Measurements from ENCODE around the gene SLC28A1. TPM values are rescaled to one million over a fixed set of nuclear protein-coding genes. Genes with fewer than 3 reads are reported as not detected.

SLC28A1 gene
- total RNA-seq: not detected in 2 replicates

DNA sequence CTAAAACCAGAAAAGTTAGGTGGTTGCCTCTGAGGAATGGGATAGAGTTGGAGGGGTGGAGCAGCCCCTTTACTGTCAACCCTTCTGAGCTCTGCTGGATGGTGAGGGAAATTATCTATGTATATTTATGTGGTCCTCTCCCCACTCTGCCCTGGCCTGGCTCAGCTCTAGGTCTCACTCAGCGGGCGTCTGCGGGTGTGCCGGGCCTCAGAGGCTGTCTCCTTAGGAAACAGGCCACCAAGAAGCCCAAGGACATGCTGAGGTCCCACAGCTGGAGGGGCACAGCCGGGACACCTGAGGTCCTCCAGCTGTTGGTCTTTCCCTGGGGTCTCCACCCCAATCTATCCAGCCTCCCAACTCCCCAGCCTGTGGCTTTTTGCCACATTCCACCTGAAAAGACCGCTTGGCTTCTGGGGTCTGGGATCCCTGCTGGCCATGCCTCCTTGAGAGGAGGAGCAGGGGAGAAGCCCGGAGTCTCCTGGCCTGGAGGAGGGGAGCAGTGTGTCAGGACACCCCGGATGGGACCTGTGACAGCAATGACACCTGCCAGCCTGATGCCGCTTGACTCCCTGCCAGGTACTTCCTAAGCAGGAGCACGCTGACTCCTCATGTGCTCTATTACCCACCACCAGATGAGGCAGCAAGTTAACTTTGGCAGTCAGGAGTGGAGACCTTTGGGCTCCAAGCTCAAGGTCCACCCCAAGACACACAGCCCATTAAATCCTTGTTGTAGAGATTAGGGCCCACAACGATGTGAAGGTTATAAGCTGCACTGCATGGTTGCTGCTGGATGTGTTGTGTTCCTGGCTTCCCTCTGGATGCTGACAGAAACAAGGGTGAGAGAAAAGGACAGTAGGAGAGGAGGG is at the start of gene SLC28A1:
Gene SLC28A1 (plus strand): TSS at position 747 of the 866 bp plus-strand sequence. CDS start 3,099 bp downstream, outside the sequence.

GRCh38 chr15:84981711-84982300 is 97.3 kb downstream of the SLC28A1 start, which contains the start of gene PDE8A:
PDE8A (plus strand) TSS chr15:84981856; CDS start chr15:84982163, 307 bp downstream.

Other genes with a start within 250 kb of the SLC28A1 start
- 27.3 and 34.9 TPM in 2 replicates for gene WDR73, start 230.4 kb upstream of the SLC28A1 start, total RNA-seq
- 3.6 and 6.8 TPM in 2 replicates for gene NMB, start 226.5 kb upstream of the SLC28A1 start, total RNA-seq
- gene SEC11A, start 168.5 kb upstream of the SLC28A1 start, total RNA-seq: 142 and 272 TPM in 2 replicates
- gene ZNF592, start 136.1 kb upstream of the SLC28A1 start, total RNA-seq: 4.7 and 6.5 TPM in 2 replicates
- 0.33 and 0.87 TPM in 2 replicates for gene ALPK3, start 67.3 kb upstream of the SLC28A1 start, total RNA-seq
- gene PDE8A, start 97.2 kb downstream of the SLC28A1 start, total RNA-seq: 25.0 and 30.1 TPM in 2 replicates

All from smooth muscle cell of trachea (primary cell).